Activated CD4-positive, CD25-positive, alpha-beta regulatory T cell (primary cell): ENCODE measurements around the gene KLHL29.
"Not testable (repeated sequence)": the region's sequence is repeated elsewhere in the genome, so short reads cannot be mapped to it uniquely, and the experiment has no call there.

Source experiments
- DNase-seq, 4 experiments: peaks; one replicate each; lab custom pipeline; 2025; lab: John Stamatoyannopoulos, UW

KLHL29 gene

DNA sequence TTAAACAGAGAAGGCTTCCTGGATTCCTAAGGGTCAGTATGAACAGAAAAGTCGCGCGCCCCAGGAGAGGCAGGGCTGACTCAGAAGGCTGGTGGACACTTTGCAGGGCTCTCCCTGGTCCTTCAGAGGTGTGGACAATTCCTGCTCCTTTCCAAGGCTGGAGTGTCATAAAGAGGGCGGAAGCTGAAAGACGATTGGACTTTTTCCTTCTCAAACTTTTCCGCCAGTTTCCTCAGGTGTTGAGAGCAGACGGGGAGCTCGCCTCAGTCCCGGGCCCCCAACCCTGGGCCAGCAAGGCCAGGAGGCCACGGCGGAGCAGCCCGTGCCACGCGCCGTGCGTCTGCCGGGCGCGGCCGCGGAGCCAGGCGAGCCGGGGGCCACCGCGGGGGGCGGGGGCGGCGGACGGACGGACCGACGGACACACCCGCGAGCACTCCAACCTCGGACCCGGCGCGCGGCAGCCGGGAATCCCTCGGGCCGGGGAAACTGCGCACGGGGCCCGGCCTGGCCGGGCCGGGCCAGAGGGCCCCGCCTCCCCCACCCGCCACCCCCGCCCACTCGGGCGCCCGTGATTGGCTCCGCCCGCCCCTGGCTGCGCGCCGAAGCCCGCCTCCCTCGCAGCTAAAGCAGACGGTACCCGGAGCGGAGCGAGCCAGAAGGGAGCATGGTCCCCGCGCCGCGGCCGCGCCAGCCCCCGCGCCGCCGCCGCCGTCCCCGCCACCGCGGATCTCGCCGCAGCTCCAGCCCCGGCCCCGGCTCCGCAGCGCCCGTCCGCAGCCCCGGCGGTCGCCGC is at the start of gene KLHL29:
Gene KLHL29 (plus strand): TSS at position 629 of the 793 bp plus-strand sequence. CDS start 177,018 bp downstream, outside the sequence.
- DNase-seq, result peak; percentile 22 to 29 (median 25)

- no peak for DNase-seq
Measured at GRCh38 chr2:23335550-23335949, 49.4 kb upstream of the KLHL29 start.

DNA sequence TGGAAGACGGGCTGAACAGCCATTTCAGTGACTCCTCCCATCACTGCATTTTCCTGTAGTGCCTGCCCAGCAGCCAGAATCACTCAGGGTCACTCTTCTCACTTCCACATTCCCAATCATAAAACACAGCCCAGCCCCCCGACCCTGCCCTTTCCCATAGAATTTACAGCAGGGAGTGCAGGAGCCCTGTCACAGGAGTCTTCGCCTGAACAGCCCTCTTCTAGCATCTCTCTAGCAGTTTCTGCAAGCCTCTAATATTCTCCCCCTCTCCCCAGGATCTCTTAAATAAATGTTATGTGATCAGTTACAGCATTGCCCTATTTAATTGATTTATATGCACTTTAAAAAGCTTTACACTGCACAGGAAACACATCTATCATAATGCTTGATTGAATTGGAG is 42.9 kb upstream of the KLHL29 start:
- no peak for DNase-seq

DNA sequence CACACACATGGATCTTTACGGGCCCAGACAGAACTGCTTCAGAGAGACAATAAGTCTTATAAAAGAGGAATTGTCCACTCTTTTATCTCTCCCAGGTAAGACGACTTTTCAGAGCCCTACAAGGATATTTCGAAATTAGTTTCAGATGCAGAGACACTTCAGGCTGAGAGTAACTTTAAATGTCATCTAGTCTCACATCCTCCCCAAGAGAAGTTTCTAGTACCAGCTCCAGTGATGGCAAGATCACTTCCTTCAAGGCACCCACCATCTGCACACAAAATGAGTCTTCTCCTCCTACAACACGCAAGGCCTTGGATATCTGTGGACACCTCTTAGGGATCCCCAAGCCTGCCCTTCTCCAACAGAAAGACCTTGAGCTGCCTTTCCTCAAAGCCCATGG is 39.0 kb upstream of the KLHL29 start:
- DNase-seq, result no peak

DNA sequence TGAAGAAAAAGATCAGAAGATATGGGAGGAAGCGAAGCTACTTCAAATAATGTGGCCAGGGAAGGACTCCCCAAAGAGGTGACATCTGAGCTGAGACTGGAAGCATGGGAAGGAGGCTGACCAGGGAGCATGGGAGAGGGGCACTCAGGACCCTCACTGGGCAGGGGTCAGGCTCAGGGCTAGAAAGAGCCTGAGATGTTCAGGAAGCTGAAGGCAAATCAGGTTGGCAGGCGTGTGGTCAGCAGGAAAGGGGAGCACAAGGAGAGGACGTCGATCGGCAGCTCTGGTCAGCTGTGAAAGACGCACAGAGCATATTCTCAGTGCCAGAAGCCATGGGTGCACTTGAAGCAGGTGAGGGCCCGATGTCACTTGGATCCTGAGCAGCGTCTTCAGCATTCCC is 38.2 kb upstream of the KLHL29 start:
- DNase-seq, result no peak

DNA sequence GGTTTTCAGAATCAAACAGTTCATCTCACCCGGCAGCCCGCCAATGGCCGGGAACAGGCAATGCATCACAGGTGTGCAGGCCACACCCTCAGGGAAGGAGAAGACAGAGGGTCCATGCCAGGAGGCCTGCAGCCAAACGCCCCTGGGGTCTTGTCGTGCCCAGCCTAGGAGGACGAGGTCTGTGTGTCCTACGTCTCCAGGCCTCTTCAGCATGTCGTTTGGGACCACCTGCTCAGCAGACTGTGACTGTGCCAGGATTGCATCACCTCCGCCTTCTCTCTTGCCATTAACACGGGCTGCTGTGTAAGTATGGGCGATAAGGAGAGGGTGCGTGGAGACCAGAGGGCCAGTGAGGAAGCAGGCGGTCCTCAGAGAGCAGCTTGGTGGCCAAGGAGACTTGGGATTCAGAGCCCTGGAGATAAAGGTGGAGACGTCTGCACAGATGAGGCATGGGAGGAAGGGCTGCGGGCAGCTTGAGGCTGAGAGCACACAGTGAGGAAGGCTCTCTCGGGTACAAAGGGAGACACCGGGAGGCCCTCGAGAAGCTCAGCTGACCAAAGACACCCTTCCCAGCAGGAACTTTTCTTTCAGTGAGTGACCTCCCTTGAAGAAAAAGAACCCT is 37.4 kb upstream of the KLHL29 start:
- DNase-seq, result no peak

- not testable (repeated sequence) for DNase-seq
Measured at GRCh38 chr2:23348093-23348481, 36.9 kb upstream of the KLHL29 start.

DNA sequence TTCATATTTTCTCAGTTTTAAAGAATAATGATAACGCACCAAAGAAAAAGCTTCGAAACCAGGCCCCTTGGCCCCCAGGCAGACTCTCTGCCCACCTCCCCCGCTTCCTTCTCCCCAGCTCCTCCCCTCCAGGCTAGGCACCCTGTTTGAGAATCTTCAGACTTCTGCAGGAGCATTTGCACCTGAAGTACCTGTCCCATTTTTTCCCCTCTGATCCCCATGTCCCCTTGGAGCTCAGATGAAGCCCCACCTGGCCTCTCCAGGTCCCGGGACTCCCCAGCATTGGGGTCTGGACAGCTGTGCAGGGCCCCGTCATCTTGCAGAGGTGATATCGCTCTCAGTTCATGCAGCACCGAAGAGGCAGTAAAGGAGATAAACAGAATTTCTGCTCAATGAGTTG is 35.5 kb upstream of the KLHL29 start:
- DNase-seq, result no peak

- DNase-seq, result no peak
Measured at GRCh38 chr2:23350041-23350791, 34.8 kb upstream of the KLHL29 start.

DNA sequence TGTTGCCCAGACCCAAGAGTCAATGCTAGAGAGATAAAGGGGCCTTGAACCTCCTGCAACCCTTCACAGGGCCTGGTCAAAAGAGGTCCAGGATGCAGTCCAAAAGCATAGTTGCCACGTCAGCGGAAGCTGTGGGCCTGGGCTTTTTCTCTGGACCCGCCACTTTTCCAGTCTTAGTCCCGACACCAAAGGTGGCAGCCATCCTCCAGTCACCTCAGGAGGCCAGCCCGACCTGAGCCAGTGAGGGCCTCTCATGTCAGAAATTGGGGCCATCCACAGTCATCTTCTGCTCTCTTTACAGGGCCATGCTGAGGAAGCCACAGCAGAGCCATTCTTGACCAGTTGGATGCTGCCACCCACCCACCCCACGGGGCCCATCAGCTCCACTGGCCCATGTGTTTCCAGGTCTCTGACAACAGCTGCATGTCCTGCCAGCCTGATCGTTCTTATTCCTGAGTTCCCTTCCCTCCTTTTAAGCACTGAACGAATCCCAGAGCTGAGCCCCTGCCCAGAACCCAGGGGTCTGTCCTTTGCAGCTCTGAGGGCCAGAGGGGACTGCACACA is 34.1 kb upstream of the KLHL29 start:
- DNase-seq, result no peak

- peak in 1 of 4 experiments; percentile 15 for DNase-seq
Measured at GRCh38 chr2:23351388-23352141, 33.4 kb upstream of the KLHL29 start.

DNA sequence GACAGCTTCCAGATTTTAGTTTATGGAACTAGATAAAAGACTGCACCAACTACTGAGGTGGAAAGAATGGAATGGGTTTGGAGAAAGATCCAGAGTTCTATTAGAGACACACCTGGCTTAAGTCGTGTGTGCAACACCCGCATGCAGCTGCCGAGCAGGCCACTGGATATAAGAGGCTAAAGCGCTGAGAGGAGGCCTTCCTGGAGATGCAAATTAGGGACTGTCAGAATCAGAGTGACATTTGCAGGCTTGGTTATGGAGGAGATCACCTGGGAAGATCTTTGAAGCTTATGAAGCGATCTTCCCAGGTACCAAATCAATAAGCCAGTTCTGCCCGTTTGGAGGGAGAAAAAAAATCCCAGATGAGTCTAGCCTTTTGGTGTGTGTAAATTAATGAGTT is 30.4 kb upstream of the KLHL29 start:
- no peak for DNase-seq

- DNase-seq, result no peak
Measured at GRCh38 chr2:23355001-23355400, 30.0 kb upstream of the KLHL29 start.

- DNase-seq, result no peak
Measured at GRCh38 chr2:23356711-23357110, 28.3 kb upstream of the KLHL29 start.

DNA sequence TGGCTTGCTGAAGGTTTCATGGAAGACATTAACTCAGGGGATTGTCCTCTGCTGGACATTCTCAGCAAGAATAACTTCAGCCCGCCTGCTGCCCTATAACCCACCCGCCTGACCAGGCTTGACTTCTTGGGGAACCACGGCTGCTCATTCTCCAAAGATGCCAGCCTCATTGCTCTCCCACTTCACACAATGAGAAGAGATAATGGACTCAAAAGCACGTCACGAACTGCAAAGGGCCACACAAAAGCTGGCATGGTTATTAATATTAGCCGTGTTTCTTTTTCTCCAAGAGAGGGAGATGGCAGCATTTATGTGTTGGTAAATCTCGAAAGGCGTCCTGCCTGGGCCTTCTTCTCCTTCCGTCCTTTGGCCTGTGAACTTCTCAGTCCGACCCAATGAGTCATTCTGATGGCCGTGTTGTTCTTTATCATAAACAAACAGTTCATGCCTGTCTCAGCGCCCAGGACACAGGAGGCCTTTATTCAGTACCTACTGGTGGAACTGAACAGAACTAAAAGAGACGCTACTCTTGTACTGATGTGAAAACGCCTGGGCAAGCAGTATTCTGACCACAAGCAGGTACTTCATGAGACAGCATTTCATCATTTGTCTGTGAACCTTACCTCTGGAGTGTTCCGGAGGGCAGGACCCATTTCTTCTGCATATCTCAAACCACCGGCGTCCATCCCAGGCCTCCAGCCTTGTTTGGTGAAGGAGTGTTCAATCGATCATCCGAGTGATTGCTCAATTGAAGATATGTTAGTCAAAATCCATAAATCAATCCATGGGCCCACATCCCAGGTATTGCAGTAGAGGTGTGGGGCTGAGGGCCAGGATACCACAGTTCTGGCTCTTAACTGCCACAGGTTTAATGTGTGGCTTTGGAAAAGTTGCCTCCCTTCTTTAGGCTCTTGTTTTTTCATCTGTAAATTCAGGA is 25.1 kb upstream of the KLHL29 start:
- no peak for DNase-seq

GRCh38 chr2:23360571-23361125 is 24.3 kb upstream of the KLHL29 start:
- no peak for DNase-seq

GRCh38 chr2:23361152-23361551 is 23.8 kb upstream of the KLHL29 start:
- no peak for DNase-seq

- DNase-seq, result no peak
Measured at GRCh38 chr2:23363268-23363667, 21.7 kb upstream of the KLHL29 start.

DNA sequence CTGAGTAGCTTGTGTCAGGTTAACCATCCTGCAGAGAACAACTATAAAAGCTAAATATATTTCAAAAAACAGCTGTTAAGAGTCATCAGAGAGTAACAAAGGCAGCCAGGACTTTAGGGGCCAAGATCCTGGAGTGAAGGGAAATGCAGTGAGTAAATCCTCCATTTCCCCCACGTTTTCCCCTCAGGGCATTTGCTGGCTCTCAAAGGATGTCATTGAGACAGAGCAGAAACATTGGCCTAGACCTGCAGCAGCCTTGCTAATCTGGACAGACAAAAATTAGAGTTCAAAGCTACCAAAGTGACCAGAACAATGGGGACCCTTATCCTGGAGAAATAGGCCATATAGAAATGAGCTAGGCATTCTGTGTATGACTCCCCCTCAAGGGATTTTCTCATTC is 21.1 kb upstream of the KLHL29 start:
- no peak for DNase-seq

DNA sequence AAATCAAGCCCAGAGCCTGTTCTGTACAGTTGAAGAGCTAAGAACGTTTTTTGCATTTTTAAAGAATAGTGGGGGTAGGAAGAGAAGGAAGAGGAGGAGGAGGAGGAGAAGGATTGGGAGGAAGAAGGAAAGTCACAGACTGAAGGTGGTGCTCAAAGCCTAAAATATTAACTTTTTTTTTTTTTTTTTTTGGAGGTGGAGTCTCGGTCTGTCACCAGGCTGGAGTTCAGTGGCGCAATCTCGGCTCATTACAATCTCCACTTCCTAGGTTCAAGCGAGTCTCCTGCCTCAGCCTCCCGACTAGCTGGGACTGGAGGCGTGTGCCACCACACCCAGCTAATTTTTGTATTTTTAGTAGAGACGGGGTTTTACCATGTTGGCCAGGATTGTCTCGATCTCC is 18.3 kb upstream of the KLHL29 start:
- no peak for DNase-seq
